Uterus (tissue), 2 donors: ENCODE data around the gene TMC4.

Experiments used
- CTCF ChIP-seq, 4 experiments: fragments of 200-600 bp in 2 of 4; fragments of 450-650 bp in 2 of 4; sonication (generic) in 2 of 4; IDR thresholded peaks; one replicate each; pipeline ENCODE4 v1.5.1; 2016 to 2019; ENCODE audit warnings: antibody characterized with exemption in 4 of 4, mild to moderate bottlenecking in 2 of 4, moderate library complexity in 1 of 4
- POLR2A ChIP-seq, 2 donors: fragments of 450-650 bp; IDR thresholded peaks; one replicate each; pipeline ENCODE4 v1.6.1; 2016; ENCODE audit warnings: antibody characterized with exemption in 2 of 2, mild to moderate bottlenecking in 1 of 2, moderate library complexity in 1 of 2

- TF ChIP-seq CTCF (IDR thresholded peaks at IDR 0.05), result no peak
- no peak for TF ChIP-seq POLR2A (IDR thresholded peaks at IDR 0.05)
These were observed 38.9 kb downstream of the TMC4 start for GRCh38 chr19:54133957-54134590.
